Sigmoid colon (tissue), 4 donors: Measurements from ENCODE around the gene ABI3.

Experiments
- CTCF ChIP-seq, 4 experiments: fragments of 450-650 bp in 3 of 4; fragments of 200-600 bp in 1 of 4; IDR thresholded peaks; one replicate each; pipeline ENCODE4 v1.5.1; 2016 to 2019; ENCODE audit warnings: antibody characterized with exemption in 4 of 4, mild to moderate bottlenecking in 3 of 4, moderate library complexity in 2 of 4
- POLR2A ChIP-seq, 2 donors: fragments of 450-650 bp; IDR thresholded peaks; one replicate each; pipeline ENCODE4 v1.6.1; 2016; ENCODE audit warnings: antibody characterized with exemption in 2 of 2, mild to moderate bottlenecking in 2 of 2, moderate library complexity in 2 of 2
- POLR2AphosphoS5 ChIP-seq, 4 donors: sonication (generic); formaldehyde crosslinking; IDR thresholded peaks; one replicate each; pipeline ENCODE4 v1.6.1; 2017; ENCODE audit warnings: antibody characterized with exemption in 4 of 4

- no peak for TF ChIP-seq POLR2A (IDR thresholded peaks at IDR 0.05)
- no peak for TF ChIP-seq CTCF (IDR thresholded peaks at IDR 0.05)
- no peak for TF ChIP-seq POLR2AphosphoS5 (IDR thresholded peaks at IDR 0.05)
Measured at GRCh38 chr17:49260817-49261291, 50.3 kb downstream of the ABI3 start.
